ENCODE data around the gene TFIP11.

- TF ChIP-seq CTCF (IDR thresholded peaks at IDR 0.05) (no peak), ZFX (IDR thresholded peaks at IDR 0.05; ENCODE audit: borderline replicate concordance) (no peak)
Measured at GRCh38 chr22:26464312-26464711, 48.0 kb downstream of the TFIP11 start.

Data from 22Rv1 (cell line).